Measurements from ENCODE around the gene KCNK5. TPM values are rescaled to one million over a fixed set of nuclear protein-coding genes. Genes with fewer than 3 reads are reported as not detected.

The KCNK5 gene
- total and polyA plus RNA-seq, 2 of the 8 experiments (the other 6 are each of a cell fraction or from before 2014, with no cell fraction given): 20.9 to 44.3 TPM

GRCh38 chr6:39167321-39167720, 62.0 kb downstream of the KCNK5 start:
- Histone ChIP-seq H3K79me2 (ENCODE audit: control insufficient read depth in 1 of 2, insufficient read depth in 2 of 2, low read length in 2 of 2) (no peaks in the 10 kb centered on the region), H2BK5ac (ENCODE audit: low read depth, low read length) (no peak overlapping the region), H2AFZ (ENCODE audit: low read length) (no peak overlapping the region), H2AK5ac (ENCODE audit: low read depth, low read length) (no peak overlapping the region), H2BK20ac (ENCODE audit: low read length) (no peak overlapping the region), H4K5ac (ENCODE audit: insufficient read length, low read depth, low read length) (no peak overlapping the region), H4K20me1 (replicated peaks in 1 of 2; ENCODE audit: control insufficient read depth in 1 of 2, insufficient read depth in 2 of 2, low read length in 2 of 2) (peaks cover 0 to 1% of the 10 kb centered on the region in 2 experiments), H3K27me3 (replicated peaks in 1 of 4; ENCODE audit: control insufficient read depth in 3 of 4, extremely low read depth in 1 of 4, insufficient read depth in 3 of 4, low read length in 3 of 4) (no peaks in the 10 kb centered on the region), H3K23ac (ENCODE audit: insufficient read length) (no peak overlapping the region), H4K8ac (ENCODE audit: extremely low read depth, insufficient read depth, low read length) (no peak overlapping the region), H3K4me2 (ENCODE audit: insufficient read depth in 1 of 2, low read depth in 2 of 2, low read length in 2 of 2) (no peak overlapping the region), H3K14ac (ENCODE audit: insufficient read length) (no peak overlapping the region), H3K56ac (replicated peaks; ENCODE audit: insufficient read length, low read depth, low read length) (no peak overlapping the region), H3K4me3 (ENCODE audit: extremely low read depth in 1 of 4, insufficient read depth in 2 of 4, low read depth in 3 of 4, low read length in 4 of 4) (no peak overlapping the region), H3K9ac (replicated peaks in 1 of 4; ENCODE audit: extremely low read depth in 1 of 4, low read depth in 3 of 4, low read length in 3 of 4) (no peak overlapping the region), H3K79me1 (ENCODE audit: low read depth, low read length) (no peaks in the 10 kb centered on the region), H3K4ac (replicated peaks; ENCODE audit: insufficient read length, low read depth, low read length) (no peak overlapping the region), H4K91ac (replicated peaks; ENCODE audit: insufficient read length, low read length) (no peak overlapping the region), H3K4me1 (replicated peaks in 1 of 4; ENCODE audit: control insufficient read depth in 3 of 4, insufficient read depth in 4 of 4, low read length in 3 of 4) (no peaks in the 10 kb centered on the region), H2BK12ac (ENCODE audit: low read depth, low read length) (no peak overlapping the region), H3K27ac (ENCODE audit: low read depth, low read length) (no peak overlapping the region), H3K23me2 (ENCODE audit: low read depth, low read length) (no peaks in the 10 kb centered on the region), H2BK15ac (ENCODE audit: low read length) (no peak overlapping the region), H3K9me3 (ENCODE audit: insufficient read depth in 2 of 2, low read depth in 1 of 2, low read length in 1 of 2) (peaks cover 8 to 11% of the 10 kb centered on the region in 2 experiments), H3K18ac (ENCODE audit: extremely low read depth, low read length) (no peak overlapping the region), H3K36me3 (ENCODE audit: control insufficient read depth in 2 of 4, insufficient read depth in 4 of 4, low read length in 3 of 4) (no peaks in the 10 kb centered on the region), H2BK120ac (replicated peaks; ENCODE audit: low read depth, low read length) (no peak overlapping the region)
- POLR2A ChIA-PET (ENCODE audit: partially characterized antibody): interaction anchor here (1.0 to 1.8 kb wide), 3 partner anchors 61 to 144 kb away, joined by 3 to 5 read pairs (median 4); no protein-coding TSS in a partner anchor
- CTCF ChIA-PET (ENCODE audit: partially characterized antibody): interaction anchor here (0.8 to 16.2 kb wide), 37 partner anchors 8 to 194 kb away, joined by 3 to 656 read pairs (median 5); partner anchors contain the start of genes KCNK17 and KCNK5
- 93% methylated on average over 5 of the region's 5 CpGs; no CpG with 5 or more reads in 1 of the 2 experiments for WGBS, 2 experiments (ENCODE audit: extremely low coverage in 1 of 2, insufficient coverage in 1 of 2, insufficient read length in 1 of 2, insufficient replicate concordance in 2 of 2, low coverage in 1 of 2, low lambda C conversion rate in 2 of 2, missing lambda C conversion rate in 1 of 2)
- no peak for FAIRE-seq
- no peak for DNase-seq (ENCODE audit: low read depth in 1 of 2, low spot score in 2 of 2)
- TF ChIP-seq EP300 (IDR thresholded peaks at IDR 0.05; ENCODE audit: borderline replicate concordance in 1 of 2, low read depth in 2 of 2, low read length in 2 of 2): no peak
- no peak for TF ChIP-seq TAF7 (optimal IDR thresholded peaks at IDR 0.05; ENCODE audit: borderline replicate concordance, low read depth, low read length)
- TF ChIP-seq, protein P1, sequence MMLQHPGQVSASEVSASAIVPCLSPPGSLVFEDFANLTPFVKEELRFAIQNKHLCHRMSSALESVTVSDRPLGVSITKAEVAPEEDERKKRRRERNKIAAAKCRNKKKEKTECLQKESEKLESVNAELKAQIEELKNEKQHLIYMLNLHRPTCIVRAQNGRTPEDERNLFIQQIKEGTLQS (IDR thresholded peaks at IDR 0.05; ENCODE audit: insufficient read depth, low read depth, low read length): no peak
- no peak for TF ChIP-seq E2F6 (IDR thresholded peaks at IDR 0.05)
- no peak for TF ChIP-seq RFX5 (IDR thresholded peaks at IDR 0.05; ENCODE audit: borderline replicate concordance, low read depth, low read length)
- no peak for TF ChIP-seq NRF1 (IDR thresholded peaks at IDR 0.05; ENCODE audit: low read depth, low read length)
- no peak for TF ChIP-seq SUZ12 (IDR thresholded peaks at IDR 0.05; ENCODE audit: low read length)
